Measurements from ENCODE around the gene HTRA1.

HTRA1 gene

DNA sequence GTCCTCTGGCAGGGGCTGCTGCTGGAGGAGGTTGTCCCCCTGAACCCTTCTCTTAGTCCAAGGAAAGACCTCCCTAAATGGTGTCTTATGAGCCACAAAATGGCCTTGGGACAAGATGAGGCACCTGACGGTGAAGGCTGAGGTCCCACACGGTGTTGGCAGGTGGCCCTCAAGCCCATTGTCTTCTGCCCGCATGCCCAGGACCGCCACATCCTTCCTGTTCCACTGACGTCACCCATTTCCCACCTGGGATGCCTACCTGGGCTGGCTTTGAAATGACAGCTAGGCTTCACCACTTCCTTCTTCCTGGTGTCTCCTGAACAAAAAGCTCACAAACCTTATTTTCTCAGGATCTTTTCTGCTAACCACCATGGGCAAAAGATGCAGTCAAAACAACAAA is 97.1 kb downstream of the HTRA1 start:
- no peak overlapping the region for H3K4me3 ChIP-seq (ENCODE audit: low read depth, low read length)
- TF ChIP-seq, protein P1, sequence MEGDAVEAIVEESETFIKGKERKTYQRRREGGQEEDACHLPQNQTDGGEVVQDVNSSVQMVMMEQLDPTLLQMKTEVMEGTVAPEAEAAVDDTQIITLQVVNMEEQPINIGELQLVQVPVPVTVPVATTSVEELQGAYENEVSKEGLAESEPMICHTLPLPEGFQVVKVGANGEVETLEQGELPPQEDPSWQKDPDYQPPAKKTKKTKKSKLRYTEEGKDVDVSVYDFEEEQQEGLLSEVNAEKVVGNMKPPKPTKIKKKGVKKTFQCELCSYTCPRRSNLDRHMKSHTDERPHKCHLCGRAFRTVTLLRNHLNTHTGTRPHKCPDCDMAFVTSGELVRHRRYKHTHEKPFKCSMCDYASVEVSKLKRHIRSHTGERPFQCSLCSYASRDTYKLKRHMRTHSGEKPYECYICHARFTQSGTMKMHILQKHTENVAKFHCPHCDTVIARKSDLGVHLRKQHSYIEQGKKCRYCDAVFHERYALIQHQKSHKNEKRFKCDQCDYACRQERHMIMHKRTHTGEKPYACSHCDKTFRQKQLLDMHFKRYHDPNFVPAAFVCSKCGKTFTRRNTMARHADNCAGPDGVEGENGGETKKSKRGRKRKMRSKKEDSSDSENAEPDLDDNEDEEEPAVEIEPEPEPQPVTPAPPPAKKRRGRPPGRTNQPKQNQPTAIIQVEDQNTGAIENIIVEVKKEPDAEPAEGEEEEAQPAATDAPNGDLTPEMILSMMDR (IDR thresholded peaks at IDR 0.05; ENCODE audit: control insufficient read depth, extremely low read depth, insufficient read depth) = no peak
- DNase-seq (ENCODE audit: low read depth) = no peak

- TF ChIP-seq, protein P1 (IDR thresholded peaks at IDR 0.05; ENCODE audit: control insufficient read depth, extremely low read depth, insufficient read depth) = no peak
These were observed 97.9 kb downstream of the HTRA1 start for GRCh38 chr10:122559228-122559627.

DNA sequence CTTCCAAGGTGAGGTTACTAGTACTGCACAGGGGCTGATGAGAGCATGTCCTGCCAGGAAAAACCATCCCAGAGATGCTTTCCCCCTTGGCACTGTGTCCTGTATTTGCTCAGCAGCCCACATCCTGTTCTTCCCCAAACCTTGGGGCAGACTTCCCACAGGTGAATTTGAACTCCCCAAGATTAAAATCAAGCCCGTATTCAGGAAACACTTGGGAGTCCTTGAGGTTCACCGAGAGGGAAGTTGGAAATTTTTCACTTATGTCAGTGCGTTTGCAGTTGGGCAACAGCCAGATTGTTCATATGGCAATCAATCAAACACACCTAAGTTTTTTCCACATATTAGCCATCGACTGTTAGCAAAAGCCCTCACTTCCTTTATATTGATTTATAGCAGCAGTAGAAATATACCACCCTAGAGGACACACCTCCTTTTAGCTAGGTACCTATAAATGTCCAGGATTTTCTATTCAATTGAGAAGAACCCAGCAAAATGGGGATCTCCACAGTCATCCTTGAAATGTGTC is 99.0 kb downstream of the HTRA1 start, which contains the start of gene DMBT1:
DMBT1 (plus strand) TSS at position 476 of the 526 bp plus-strand sequence; CDS start at position 493, 17 bp downstream.
- DNase-seq (ENCODE audit: low read depth) = no peak
- TF ChIP-seq, protein P1 (IDR thresholded peaks at IDR 0.05; ENCODE audit: control insufficient read depth, extremely low read depth, insufficient read depth) = no peak
- H3K4me3 ChIP-seq (ENCODE audit: low read depth, low read length) = no peak within 1 kb of the TSS

More at GRCh38 chr10:122559228-122559627, 97.9 kb downstream of the HTRA1 start:
- H3K4me3 ChIP-seq (ENCODE audit: low read depth, low read length) = no peak overlapping the region
- no peak for DNase-seq (ENCODE audit: low read depth)

- TF ChIP-seq, protein P1 (IDR thresholded peaks at IDR 0.05; ENCODE audit: control insufficient read depth, extremely low read depth, insufficient read depth) = no peak
- DNase-seq (ENCODE audit: low read depth) = no peak
- H3K4me3 ChIP-seq (ENCODE audit: low read depth, low read length) = no peak overlapping the region
These were observed 99.9 kb downstream of the HTRA1 start for GRCh38 chr10:122561212-122561611.

DNA sequence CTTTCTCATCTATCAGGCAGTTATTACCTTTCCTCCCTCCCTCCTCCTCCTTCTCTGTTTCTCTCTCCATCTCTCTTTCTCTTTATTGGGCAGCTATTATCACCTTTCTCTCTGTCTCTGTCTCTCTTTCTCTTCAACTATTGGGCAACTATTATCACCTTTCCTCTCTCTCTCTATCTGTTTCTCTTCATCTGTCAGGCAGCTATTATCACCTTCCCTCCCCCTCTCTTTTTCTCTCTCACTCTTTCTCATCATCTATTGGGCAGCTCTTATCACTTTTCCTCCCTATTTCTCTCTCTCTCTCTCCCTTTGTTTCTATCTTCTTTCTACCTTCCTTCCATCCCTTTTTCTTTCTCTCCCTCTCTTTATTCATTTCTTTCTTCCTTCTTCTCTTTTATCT is 100.4 kb downstream of the HTRA1 start:
- no peak for DNase-seq (ENCODE audit: low read depth)
- H3K4me3 ChIP-seq (ENCODE audit: low read depth, low read length) = no peak overlapping the region
- TF ChIP-seq, protein P1 (IDR thresholded peaks at IDR 0.05; ENCODE audit: control insufficient read depth, extremely low read depth, insufficient read depth) = no peak
